ENCODE data around the gene SCN1B.
"Not testable (repeated sequence)": the region's sequence is repeated elsewhere in the genome, so short reads cannot be mapped to it uniquely, and the experiment has no call there.

Gene SCN1B

DNA sequence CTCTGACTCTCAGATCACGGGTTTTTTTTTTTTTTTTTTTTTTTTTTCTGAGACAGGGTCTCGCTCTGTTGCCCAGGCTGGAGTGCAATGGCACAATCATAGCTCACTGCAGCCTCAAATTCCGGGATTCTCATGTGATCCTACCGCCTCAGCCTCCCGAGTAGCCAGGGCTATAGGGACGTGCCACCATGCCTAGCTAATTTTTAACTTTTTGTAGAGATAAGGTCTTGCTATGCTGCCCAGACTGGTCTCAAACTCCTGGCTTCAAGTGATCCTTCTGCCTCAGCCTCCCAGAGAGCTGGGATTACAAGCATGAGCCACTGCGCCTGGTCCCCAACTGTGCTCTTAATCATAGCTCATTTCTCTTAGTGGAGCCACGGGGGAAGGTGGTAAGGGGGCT, 34.7 kb upstream of the SCN1B start:
- no peak for DNase-seq (ENCODE audit: low spot score)
- in situ Hi-C loops (cut with MboI; ENCODE audit: low pct_unique_long_range_greater_than_20kb, low sequenced_read_pairs, unreplicated experiment), result no loop called here
- TF ChIP-seq CTCF (IDR thresholded peaks at IDR 0.05; ENCODE audit: extremely low read depth, insufficient read depth, missing control alignments), result no peak

DNA sequence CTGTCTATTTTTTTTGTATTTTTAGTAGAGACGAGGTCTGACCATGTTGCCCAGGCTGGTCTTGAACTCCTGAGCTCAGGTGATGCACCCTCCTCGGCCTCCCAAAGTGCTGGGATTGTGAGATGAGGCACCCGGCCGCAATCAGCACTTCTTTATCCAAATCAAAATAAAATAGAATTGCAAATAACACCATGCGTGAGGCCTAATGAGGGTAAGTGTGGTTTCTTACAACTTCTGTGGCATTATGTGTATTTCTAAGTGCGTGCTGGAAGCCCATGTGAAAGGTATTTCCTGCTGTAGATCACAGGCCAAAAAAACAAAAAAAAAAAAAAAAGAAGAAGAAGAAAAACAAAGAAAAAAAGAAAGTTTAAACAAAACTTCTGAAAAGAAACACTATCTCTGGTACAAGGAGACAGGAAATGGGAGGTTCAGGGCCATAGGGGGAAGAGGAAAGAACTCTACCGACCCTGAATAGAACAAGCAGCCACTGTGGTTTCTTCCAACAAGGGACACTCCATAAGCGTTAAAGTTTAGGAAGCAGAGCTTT, 33.1 kb upstream of the SCN1B start:
- no peak for TF ChIP-seq CTCF (IDR thresholded peaks at IDR 0.05; ENCODE audit: extremely low read depth, insufficient read depth, missing control alignments)
- in situ Hi-C loops (cut with MboI; ENCODE audit: low pct_unique_long_range_greater_than_20kb, low sequenced_read_pairs, unreplicated experiment), result no loop called here
- DNase-seq (ENCODE audit: low spot score), result no peak

DNA sequence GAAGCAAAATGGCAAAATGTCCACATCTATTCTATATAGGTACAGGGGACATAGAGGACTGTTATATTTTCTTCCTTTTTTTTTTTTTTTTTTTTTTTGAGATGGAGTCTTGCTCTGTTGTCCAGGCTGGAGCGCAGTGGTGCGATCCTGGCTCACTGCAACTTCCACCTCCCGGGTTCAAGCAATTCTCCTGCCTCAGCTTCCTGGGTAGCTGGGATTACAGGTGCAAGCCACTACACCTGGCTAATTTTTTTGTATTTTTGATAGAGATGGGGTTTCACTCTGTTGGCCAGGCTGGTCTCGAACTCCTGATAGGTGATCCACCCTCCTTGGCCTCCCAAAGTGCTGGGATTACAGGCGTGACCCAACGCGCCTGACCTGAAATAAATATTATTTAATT, 32.0 kb upstream of the SCN1B start:
- in situ Hi-C loops (cut with MboI; ENCODE audit: low pct_unique_long_range_greater_than_20kb, low sequenced_read_pairs, unreplicated experiment); DNase-seq (ENCODE audit: low spot score): not testable (repeated sequence)

DNA sequence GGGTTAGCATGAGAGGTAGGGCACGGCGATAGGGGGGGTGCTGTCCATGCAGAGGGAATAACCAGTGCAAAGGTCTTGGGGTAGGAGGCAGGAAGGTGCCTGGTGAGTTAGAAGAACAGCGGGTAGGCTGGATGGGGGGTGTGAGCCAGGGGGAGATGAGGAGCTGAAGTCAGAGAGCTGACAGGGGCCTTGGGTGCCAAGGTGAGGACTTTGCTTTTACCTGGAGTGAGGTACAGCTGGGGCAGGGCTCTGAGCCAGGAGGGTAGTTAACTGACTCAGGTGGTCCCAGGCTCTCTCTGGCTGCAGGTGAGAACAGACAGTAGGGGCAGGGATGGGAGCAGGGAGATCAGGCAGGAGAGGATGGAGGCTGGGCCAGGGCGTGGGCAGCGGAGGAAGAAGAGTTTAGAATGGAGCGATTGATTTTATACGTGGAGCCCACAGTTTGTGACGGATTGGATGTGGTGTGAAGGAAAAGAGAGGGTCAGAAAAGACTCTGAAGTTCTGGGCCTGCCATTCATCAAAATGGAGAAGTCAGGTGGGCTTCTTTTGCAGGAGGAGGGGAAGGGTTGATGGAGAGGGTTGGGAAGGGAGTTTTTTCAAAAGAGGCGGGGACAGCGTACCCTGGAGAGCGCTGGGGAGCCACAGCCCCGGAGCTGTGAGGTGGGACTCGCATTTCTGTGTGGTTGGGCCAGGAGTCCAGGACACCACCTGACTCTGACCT, 31.3 kb upstream of the SCN1B start:
- no peak for TF ChIP-seq CTCF (IDR thresholded peaks at IDR 0.05; ENCODE audit: extremely low read depth, insufficient read depth, missing control alignments)
- peak; percentile 76 for DNase-seq (ENCODE audit: low spot score)
- in situ Hi-C loops (cut with MboI; ENCODE audit: low pct_unique_long_range_greater_than_20kb, low sequenced_read_pairs, unreplicated experiment), result no loop called here

DNA sequence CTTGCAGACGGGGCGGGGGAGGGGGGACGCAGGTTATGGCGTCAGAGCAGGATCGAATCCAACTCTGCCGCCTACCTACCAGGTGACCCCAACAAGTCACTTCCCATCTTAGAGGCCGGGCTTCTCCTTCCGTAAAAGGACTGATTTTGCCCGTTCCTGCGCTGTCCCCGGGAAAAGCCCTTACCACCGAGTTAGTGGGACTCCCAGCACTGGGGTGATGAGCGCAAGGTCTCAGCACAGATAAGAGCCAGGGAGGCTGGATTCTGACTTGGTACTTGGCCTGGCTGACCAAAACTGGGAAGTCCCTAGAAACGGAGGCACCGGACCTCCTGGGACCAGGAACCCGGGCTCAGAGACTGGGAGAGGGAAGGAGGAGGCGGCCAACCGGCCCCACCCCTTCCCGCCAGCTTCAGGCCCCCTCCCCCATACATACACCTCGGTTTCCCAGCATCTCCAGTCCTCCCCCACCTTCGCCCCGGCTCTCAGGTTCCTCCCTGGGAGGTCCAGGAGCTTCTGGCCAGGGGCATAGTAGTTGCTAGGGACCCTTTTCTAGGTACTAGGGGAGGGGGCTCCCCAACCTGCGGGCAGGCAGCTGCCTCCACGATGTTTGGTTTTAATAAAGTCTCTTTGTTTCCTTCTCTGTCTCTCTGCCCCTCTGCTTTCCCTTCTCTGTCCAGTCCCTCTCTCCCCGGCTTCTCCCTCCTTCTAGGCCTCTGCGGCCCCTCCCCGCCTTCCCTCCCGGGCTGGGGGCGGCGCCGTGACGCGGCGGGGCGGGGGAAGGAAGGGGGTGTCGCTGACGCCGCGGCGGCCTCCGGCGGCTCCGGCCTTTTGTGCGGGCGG, 30.6 kb upstream of the SCN1B start, which contains the start of gene GRAMD1A:
Gene GRAMD1A (plus strand): TSS at position 826 of the 840 bp plus-strand sequence. CDS start 156 bp downstream, outside the sequence.
- DNase-seq (ENCODE audit: low spot score), result peak; percentile 97
- no peak for TF ChIP-seq CTCF (IDR thresholded peaks at IDR 0.05; ENCODE audit: extremely low read depth, insufficient read depth, missing control alignments)
- in situ Hi-C loops (cut with MboI; ENCODE audit: low pct_unique_long_range_greater_than_20kb, low sequenced_read_pairs, unreplicated experiment), result no loop called here

DNA sequence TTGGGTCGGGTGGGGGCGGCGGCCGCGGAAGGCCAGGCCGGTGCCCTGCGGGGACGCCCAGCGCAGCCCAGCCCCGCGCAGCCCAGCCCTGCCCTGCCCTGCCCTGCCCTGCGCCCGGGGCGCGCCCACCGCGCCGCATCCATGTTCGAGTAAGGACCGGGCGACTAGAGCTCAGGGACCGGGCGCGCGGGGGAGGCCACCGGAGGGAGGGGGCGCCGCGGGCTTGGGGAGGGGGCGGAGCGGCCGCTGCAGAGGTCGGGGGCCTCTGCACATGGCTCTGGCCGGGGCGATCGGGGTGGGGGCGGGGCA, 30.0 kb upstream of the SCN1B start:
- in situ Hi-C loops (cut with MboI; ENCODE audit: low pct_unique_long_range_greater_than_20kb, low sequenced_read_pairs, unreplicated experiment), result no loop called here
- no peak for TF ChIP-seq CTCF (IDR thresholded peaks at IDR 0.05; ENCODE audit: extremely low read depth, insufficient read depth, missing control alignments)
- no peak for DNase-seq (ENCODE audit: low spot score)

Data from GM13977 (cell line).